LoVo (cell line): ENCODE measurements around the gene SLC39A13.

ENCODE experiments used
- DNase-seq: peaks from one replicate; pipeline ENCODE4 v3.0.0-alpha.2; 2016; ENCODE audit warnings: low spot score

SLC39A13 gene

GRCh38 chr11:47403135-47403534, 5.3 kb upstream of the SLC39A13 start:
- no peak for DNase-seq

GRCh38 chr11:47403571-47403970, 4.8 kb upstream of the SLC39A13 start:
- no peak for DNase-seq

GRCh38 chr11:47406896-47407745, 1.3 kb upstream of the SLC39A13 start:
- no peak for DNase-seq

- no peak for DNase-seq
Observed at GRCh38 chr11:47408598-47409439, 429 bp downstream of the SLC39A13 start.

GRCh38 chr11:47409440-47410369, 1.3 kb downstream of the SLC39A13 start:
- DNase-seq: no peak

- no peak for DNase-seq
Observed at GRCh38 chr11:47410370-47411264, 2.2 kb downstream of the SLC39A13 start.

GRCh38 chr11:47411884-47412746, 3.7 kb downstream of the SLC39A13 start:
- DNase-seq: no peak

- no peak for DNase-seq
Observed at GRCh38 chr11:47413351-47413750, 5.0 kb downstream of the SLC39A13 start.

- DNase-seq: no peak
Observed at GRCh38 chr11:47413908-47414684, 5.7 kb downstream of the SLC39A13 start.

GRCh38 chr11:47414685-47415070, 6.3 kb downstream of the SLC39A13 start:
- no peak for DNase-seq

- DNase-seq: no peak
Observed at GRCh38 chr11:47415091-47415854, 6.9 kb downstream of the SLC39A13 start.

- DNase-seq: peak; percentile 71
Observed at GRCh38 chr11:47415949-47416472, 7.6 kb downstream of the SLC39A13 start.

- DNase-seq: no peak
Observed at GRCh38 chr11:47417712-47418111, 9.3 kb downstream of the SLC39A13 start.

GRCh38 chr11:47418454-47419259, 10.3 kb downstream of the SLC39A13 start:
- DNase-seq: no peak

GRCh38 chr11:47425611-47426010, 17.2 kb downstream of the SLC39A13 start:
- DNase-seq: no peak

GRCh38 chr11:47426062-47426956, 17.9 kb downstream of the SLC39A13 start, which contains the start of gene PSMC3:
Gene PSMC3 (minus strand): TSS chr11:47426439. CDS start chr11:47426279, 160 bp downstream.
- DNase-seq: peak; percentile 97
